Forelimb muscle (tissue), 1 donor: Measurements from ENCODE around the gene KCNT2. TPM values are rescaled to one million over a fixed set of nuclear protein-coding genes. Genes with fewer than 3 reads are reported as not detected.
A peak's percentile ranks its signal among the peaks of the same experiment; 100 is the strongest.
"Not testable (repeated sequence)": the region's sequence is repeated elsewhere in the genome, so short reads cannot be mapped to it uniquely, and the experiment has no call there.

Experiments
- DNase-seq: peaks from one replicate; pipeline ENCODE4 v3.0.0-alpha.2; 2013; ENCODE audit warnings: low read depth
- polyA plus RNA-seq: library from polyadenylated mRNA; unstranded; fragments of 120-200 nt; gene quantifications from one replicate; pipeline ENCODE4 v1.2.1, GENCODE V29; 2013; ENCODE audit not compliant: insufficient read length

Gene KCNT2
- polyA plus RNA-seq: 6.4 TPM

DNA sequence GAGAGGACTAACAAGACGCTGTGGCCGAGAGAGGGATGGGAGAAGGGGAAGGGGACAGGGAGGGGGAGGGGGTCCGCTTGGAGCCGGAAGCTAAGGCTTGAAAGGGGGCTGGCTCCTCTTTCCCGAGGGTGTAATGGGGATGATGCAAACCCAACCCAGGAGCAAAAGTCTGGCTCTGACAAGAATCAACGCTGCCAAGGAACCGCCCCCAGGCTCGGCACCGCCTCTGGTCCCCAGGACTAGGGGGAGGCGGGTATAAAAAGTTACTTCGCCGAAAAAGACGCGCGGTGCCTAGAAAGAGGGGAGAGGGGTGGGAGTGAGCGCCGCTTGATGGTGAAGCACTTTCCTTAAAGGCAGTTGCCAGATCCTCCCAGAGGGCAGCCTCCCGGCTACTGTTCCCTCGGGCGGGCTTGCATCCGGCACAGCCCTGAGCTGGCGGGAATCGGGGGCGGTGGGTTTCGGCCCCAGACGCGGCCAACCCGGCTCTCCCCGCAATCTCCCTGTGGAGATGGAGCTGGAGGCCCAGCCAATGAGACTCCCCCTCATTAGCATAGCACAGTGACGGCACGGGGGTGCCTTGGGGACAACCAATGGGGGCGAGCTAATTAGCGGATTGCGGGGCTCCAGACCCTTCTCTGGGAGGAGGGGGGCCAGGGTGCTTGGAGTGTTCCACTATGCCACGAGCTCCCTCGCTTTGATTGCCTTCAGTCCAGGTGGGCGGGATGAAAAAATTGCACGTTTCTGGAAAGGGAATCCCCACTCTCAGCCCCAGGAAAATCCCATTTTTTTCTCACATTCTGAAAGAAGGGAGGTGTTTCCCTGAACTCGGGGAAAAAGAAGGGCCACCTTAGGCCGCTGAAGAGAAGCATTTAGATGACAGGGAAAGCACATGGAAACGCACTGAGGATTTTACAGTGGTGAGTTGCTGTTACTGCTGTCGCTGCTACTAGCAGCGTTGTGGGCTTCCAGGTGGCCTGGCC is at the start of gene KCNT2:
Gene KCNT2, minus strand, starts transcription at position 51 of the 980 bp plus-strand sequence. CDS start 131 bp downstream, outside the sequence.
- peak; percentile 56 for DNase-seq

DNA sequence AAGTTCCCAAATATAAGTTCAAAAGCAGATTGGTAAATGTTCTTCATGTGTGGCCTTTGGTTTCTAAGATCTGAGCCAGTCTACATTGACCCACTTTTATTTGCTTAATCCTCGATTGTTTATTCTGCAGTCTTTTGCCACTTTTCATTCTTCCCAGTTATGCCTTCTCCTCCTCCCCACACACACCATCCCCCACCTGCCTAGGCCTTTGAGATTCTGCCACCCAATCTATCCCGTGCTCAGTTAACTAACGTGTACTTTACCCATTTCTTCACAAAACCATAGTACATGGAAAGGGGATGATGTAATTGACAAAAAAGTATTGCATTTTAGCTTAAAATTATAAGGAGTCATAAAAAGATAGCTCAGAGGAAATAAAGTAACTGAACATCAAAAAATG is 47.3 kb upstream of the KCNT2 start:
- no peak for DNase-seq

DNA sequence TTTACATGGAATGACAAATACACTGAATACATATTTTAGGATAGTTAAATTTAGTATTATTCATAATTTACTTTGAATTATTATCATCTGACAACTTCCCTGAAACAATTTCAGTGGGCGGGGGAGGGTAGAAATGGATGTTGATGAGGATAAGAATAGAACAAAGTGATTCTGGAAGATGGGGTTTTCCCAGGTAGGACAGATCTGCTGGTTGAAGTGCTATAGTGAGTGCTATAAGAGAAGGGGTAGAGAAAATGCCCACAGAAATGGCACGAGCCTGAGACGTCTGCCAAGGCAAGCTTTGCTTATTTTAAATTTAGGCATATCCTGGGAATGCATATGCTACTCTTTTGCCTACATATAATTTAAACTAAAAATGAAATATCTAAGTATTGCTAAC is 46.8 kb upstream of the KCNT2 start:
- no peak for DNase-seq

DNA sequence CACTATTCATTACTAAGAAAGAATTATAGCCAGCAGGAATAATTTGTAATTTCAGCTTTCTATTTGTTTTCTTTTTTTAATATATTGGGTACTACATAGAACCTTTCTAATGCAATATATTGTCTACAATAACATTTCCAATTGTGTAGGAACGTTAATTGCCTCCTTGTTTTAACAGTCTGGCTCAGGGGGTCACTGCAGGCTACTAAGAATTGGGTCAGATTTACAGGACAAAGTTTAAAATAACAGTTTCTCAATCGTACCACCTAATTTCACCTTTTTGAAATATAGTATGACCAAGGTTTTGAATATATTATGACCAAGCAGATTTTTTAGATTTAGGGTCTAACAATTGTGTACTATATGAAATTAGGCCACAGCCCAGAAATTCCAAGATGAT is 46.0 kb upstream of the KCNT2 start:
- no peak for DNase-seq

DNA sequence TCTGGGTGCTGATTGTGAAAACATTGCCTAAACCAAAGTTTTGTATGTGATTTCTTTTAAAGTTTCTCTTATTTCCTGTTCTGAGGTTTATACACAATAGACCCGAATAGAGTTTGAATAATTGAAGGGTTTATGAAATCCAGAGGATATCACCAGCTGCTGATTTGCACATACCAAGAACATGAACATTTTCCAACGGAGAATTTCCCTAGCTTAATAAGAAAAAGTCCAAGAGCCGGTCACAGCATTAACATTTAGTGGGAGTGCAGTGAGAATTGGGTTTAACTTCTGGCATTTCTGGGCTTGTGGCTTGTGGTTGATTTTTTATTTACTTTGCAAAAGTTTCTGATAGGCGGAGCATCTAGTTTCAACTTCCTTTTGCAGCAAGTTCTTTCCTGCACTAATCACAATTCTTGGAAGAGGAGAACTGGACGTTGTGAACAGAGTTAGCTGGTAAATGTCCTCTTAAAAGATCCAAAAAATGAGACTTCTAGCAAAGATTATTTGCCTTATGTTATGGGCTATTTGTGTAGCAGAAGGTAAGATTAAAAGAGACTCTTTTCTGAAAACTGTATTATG is 43.5 kb upstream of the KCNT2 start, which contains the start of gene CFH:
Gene CFH, plus strand, starts transcription at position 407 of the 579 bp plus-strand sequence. Its CDS starts 75 bp downstream, at position 482.
- peak; percentile 65 for DNase-seq

DNA sequence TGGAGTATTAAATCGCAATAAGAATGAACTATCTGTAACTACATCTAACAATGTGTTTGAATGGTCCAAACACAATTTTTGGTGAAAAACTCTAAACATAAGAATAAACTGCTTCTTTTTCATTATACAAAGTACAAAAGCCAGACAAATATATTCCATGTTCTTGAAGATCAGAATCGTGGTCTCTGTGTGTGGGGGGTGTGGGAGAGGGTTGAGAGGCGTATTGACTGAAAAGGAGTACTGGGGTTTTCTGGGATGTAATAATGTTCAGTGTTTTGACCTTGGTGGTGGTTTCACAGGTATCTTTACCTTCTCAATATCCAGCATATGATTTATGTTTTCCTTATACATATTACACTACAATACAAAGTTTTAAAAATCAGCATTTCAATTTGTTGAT is 42.8 kb upstream of the KCNT2 start:
- no peak for DNase-seq

DNA sequence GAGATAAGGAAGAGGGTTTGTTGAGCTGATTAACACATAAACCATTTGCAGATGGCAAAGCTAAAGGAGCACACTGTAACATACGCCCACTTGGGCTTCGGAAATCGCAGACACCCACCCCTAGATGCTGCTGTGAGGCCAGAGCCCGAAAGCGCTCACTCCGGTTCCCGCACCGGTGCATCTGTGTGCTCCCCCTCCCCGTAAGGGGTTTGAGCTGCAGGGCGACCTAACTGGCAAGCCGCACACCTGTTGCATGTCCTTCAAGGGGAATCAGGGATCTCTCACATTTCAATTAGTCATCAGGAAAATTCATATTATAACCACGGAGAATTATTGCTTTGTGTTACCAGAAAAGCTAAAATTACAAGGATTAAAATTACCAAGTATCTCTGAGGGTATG is 42.2 kb upstream of the KCNT2 start:
- no peak for DNase-seq

DNA sequence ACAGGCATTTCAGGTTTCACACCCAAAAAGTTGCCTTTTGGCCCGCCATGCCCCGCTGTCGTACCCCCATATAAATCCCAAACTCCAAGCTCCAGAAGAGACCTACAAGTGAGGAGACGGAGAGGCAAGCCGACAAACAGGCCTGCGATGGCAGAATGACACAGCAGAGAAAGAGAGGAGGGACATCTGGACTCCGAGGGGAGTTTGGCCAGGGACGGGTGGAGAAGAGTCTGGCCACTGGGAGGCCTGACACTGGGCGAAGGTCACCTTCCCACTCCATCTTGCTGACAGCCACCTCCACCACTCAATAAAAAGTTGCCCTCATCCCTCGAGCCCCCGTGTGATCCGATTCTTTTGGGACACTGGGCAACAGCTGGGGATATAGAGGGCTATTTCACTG is 41.8 kb upstream of the KCNT2 start:
- no peak for DNase-seq

DNA sequence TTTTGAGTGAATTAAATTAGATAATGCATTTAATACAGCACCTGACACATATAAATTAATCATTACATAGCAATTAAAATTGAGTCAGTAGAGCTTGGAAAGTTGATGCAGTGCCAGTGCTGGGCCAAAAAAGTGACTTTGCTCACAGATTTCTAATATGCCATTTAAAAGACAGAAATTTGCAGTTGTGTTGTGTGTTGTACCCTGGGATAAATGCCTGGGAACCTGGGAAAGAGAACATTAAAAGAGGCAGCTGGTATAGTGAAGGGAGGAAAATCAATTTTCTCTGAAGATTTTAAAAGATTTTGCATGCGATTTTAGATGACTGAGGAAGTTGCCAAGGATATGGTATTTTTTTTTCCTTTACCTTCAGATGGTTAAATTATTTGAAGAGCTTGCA is 32.7 kb upstream of the KCNT2 start:
- DNase-seq: no peak

DNA sequence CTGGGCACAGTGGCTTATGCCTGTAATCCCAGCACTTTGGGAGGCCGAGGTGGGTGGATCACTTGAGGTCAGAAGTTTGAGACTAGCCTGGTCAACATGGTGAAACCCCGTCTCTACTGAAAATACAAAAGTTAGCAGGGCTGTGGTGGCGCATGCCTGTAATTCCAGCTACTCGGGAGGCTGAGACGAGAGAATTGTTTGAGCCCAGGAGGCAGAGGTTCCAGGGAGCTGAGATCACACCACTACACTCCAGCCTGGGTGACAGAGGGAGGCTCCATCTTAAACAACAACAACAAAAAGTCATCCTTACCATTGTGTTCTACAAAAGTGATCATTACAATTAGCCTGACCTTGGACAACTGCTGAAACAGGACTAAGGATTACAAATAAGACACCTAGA is 31.1 kb upstream of the KCNT2 start:
- DNase-seq: not testable (repeated sequence)

DNA sequence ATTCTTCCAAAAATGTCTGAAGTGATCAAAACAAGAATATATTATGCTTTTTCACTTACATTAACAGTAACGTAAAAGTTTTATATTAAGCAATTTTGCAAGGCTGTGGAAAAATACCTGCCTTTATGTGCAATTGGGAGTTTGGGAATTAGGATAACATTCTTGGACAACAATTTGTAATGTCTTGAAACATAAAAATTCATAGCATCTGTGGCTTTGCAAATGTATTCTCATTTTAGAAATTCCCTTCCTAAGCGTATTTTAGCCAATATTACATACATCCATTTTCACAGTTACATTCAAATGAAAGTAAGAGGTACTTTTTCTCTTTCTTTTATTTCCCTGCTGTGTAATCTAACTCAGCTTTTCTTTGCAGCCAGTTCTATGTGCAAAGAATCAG is 30.2 kb upstream of the KCNT2 start:
- no peak for DNase-seq

DNA sequence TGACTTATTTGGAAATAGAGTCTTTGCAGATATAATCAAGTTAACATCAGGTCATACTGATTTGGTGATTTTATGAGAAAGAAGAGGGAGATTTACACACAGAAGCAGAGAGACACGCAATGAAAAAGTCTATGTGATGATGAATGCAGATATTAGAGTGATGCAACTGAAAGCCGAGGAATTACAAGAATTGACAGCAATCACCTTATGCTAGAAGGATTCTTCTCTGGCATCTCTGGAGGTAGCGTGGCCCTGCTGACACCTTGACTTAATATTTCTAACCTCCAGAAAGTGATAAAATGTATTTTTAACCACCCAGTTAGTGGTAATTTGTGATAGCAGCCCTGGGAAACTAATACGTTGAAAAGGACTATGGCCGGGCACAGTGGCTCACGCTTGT is 29.4 kb upstream of the KCNT2 start:
- DNase-seq: no peak

DNA sequence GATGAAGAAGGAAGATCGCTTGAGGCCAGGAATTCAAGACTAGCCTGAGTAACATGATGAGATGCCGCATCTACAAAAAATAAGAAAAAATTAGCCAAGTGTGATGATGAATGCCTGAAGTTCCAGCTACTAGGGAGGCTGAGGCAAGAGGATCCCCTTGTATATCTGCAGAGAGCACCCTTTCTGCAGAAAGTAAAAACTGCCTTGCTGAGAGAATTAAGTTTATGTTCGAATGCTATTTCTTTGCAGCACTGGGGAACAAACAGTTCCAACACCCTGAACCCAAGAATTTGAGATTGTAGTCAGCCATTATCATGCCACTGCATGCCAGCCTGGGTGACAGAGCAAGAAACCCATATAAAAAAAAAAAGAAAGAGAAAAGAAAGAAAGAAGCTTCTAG is 20.6 kb upstream of the KCNT2 start:
- no peak for DNase-seq

DNA sequence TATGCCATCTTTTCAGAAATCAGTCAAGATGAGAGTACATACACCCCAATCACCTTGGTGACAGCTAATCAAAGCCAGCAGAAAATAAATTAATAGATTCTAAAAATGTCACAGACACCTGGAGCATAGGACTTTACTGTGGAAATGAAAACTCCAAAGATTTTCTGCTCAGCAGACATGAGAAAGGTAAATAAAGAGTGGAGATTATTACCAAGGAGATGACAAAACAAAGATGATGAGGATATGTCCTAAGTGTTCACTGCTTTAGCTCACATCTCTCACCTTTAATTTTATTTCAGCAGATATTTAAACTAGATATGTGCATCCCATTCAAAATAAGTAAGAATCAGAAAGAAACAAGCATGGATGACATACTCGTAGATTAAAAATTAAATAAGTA is 14.8 kb upstream of the KCNT2 start:
- DNase-seq: no peak

DNA sequence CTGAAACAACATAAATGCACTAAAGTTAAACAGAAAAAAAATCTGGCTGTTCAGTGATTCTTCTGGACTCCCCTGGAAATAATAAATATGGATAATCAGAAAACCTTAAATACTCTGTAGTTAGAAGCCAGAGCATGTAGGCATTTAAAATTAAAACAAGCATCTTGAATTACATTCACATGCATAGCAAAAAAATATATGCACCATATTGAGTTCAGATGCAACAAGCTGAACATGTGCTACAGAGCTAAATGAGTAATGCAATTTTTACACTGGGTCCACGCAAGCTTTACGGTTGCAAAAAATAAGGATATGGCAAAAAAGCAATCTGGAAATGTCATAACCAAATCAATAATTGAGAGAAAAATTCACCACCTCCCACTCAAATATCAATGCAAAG is 11.5 kb upstream of the KCNT2 start:
- no peak for DNase-seq

DNA sequence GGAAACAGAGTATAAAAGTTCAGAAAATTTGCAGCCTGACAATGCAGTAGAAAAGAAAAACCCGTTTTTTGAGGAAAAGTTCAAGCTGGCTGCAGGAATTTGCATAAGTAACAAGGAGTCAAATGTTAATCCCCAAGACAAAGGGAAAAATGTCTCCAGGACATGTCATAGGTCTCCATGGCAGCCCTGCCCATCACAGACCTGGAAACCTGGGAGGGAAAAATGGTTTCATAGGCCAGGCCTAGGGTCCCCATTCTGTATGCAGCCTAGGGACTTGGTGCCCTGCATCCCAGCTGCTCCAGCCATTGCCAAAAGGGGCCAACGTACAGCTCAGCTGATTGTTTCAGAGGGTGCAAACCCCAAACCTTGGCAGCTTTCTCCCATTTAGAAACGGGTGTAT is 3.6 kb upstream of the KCNT2 start:
- no peak for DNase-seq

DNA sequence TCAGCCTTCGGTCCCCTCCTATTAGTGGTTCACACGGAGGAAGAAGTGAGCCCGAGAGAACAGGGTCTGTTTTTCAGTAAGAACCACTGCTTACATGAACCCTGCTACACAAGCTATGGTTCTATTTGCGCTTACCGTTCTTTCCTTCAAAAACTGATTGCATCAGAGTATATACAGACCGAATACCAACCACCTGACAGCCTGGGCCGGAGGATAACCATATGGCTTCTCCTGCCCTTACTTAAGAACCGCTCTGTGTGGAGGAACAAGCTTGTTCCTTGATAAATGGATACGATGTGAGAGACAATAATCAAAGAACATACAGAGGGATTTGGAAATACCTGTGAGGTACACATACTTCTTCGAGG is 1.1 kb upstream of the KCNT2 start:
- DNase-seq: no peak

DNA sequence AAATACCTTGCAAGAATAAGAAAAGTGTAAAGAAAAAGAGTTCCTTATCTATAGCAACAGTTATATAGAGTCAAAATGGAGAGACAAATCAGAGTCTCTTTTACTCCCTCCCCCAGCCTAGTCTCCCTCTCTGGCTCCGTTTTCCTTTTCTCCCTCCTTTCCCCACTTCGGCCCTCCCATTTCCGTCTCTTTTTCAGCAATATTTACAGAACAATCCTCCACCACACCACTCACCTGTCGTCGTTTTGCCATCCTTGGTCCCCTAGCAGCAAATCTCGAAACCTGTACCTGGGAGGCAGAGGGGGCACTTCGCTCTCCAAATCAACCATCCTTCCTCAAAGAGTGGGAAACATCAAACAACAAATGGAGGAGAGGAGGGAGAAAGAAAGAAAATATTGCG is 259 bp downstream of the KCNT2 start:
- no peak for DNase-seq

DNA sequence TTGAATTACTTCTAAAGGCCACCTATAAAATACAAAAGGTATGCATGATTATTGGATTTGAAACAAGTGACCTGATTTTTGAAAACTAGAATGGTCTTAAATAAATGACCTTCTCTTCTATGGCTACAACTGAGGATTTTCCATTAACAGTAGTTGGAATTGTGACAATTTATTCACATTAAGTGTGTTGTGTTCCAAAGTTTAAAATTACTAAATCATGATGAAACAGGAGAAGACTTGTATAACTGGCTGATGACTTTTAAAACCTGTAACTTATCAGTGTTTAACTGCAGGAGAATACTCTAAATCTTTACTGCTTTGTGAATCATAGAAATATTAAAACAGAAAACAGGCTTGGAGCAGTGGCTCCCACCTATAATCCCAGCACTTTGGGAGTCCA is 4.6 kb downstream of the KCNT2 start:
- DNase-seq: no peak

DNA sequence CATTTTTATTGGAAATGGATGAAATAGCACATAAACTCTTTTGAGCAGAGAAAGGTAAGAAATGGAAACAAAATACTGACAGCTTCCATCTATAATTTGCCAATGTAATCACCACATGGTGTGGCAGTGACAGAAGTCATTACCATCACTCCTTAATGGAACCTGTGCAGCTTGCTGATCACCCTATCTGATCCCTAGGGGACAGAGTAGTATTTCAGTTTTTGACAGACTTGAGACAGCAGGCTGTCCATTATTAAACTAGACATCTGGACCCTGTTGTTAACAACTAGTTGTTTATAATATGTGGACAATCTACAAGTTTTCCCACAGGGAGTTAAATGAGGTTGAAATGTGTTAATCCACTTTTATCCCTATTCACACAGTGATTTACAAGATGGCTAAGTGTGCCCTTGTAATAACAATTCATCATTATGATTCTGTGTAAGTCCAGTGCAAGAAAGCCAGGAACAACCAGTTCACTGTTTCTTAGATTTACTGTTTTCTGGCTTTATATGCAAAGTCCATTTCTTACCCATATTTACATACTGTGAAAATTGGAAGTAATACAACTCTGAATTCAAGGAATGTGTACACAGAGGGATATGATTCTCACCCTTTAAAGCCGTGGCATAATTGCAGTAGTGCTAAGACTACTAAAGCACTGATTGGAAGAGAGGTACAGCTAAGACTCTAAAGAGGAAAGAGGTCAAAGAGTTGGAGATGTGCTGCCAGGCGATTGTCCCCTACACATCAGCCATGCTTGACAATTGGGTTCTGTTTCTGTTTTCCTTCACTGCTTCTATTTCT is 9.1 kb downstream of the KCNT2 start:
- no peak for DNase-seq

DNA sequence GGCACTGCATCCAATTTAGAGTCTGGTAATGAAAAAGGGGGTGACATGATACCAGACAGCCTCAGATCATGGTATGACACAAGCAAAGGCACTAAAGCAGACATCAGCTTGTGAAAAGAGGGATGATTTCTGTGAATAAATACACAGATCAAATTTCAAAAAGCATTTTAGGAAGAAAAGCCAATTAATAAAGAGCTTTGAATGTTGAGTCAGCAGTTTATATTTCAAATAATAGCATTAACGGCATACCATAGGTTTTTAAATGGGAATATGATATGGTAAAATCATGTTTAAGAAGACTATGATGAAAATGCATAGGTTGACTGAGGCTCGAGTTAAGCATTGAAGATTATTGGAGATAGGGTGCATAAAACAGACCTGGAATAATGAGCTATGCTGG is 13.5 kb downstream of the KCNT2 start:
- DNase-seq: no peak

DNA sequence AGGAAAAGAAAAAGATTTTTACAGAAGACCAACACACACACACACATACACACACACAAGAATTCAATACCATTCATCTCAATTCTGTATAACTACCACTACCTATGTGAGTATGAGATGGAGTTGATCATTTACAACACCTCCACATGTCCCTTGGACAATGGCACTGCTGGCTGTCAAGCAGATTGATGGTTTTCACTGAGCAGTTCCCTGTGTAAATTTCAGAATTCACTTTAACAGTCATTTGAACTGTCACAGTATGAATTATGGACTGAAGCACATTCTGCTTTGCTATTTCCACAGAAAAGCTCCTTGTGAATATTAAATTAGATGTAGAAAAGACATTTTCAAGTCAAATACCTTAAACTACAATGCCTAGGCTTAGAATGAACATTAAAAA is 14.3 kb downstream of the KCNT2 start:
- no peak for DNase-seq
